Lower leg skin (tissue), 4 donors: ENCODE data around the gene KAT6B. TPM values are rescaled to one million over a fixed set of nuclear protein-coding genes. Genes with fewer than 3 reads are reported as not detected.

Source experiments
- DNase-seq, 2 donors: peaks; one replicate each; pipeline ENCODE4 v3.0.0-alpha.2; 2019; ENCODE audit warnings: low spot score in 2 of 2
- H3K4me3 ChIP-seq: fragments of 200-600 bp; sonication (generic); 2 replicates; pipeline ENCODE4 v1.5.1; 2017; ENCODE audit warnings: mild to moderate bottlenecking, low read depth; ENCODE audit not compliant: poor library complexity, severe bottlenecking
- CTCF ChIP-seq, 3 donors: fragments of 450-650 bp; IDR thresholded peaks; one replicate each; pipeline ENCODE4 v1.5.1; 2016; ENCODE audit warnings: antibody characterized with exemption in 3 of 3, mild to moderate bottlenecking in 3 of 3, moderate library complexity in 2 of 3
- POLR2A ChIP-seq, 2 donors: fragments of 450-650 bp; IDR thresholded peaks; one replicate each; pipeline ENCODE4 v1.6.1; 2016 to 2017; ENCODE audit warnings: antibody characterized with exemption in 2 of 2, mild to moderate bottlenecking in 1 of 2, moderate library complexity in 1 of 2
- WGBS, 2 donors: methylation state at CpG; one replicate each; pipeline ENCODE4 v1.1.5; 2018; 5-methylcytosine and 5-hydroxymethylcytosine counted together
- intact Hi-C: fragments of 100-400 bp; cut with DNase I; formaldehyde crosslinking; loops from one replicate; pipeline ENCODE4 v1.15.0; 2023; ENCODE audit warnings: low total_unique reads
- total RNA-seq, 4 donors: library from RNA; depleted of rRNA; stranded (reverse); fragments of >200 nt; gene quantifications; one replicate each; pipeline ENCODE4 v1.1.0, GENCODE V29; 2016

KAT6B gene
- total RNA-seq, 4 donors from 2014 or later: 17.2 to 40.1 (median 34.5) TPM

GRCh38 chr10:74975758-74976157 is 149.4 kb downstream of the KAT6B start:
- intact Hi-C loops: no loop called here
- H3K4me3 ChIP-seq: no peak overlapping the region
- 97% methylated on average over 9 of the region's 9 CpGs for WGBS, 2 donors
- TF ChIP-seq CTCF (IDR thresholded peaks at IDR 0.05) (no peak), POLR2A (IDR thresholded peaks at IDR 0.05) (no peak)
- DNase-seq: no peak

GRCh38 chr10:74976565-74976964 is 150.2 kb downstream of the KAT6B start:
- no peak for TF ChIP-seq POLR2A (IDR thresholded peaks at IDR 0.05)
- intact Hi-C loops: no loop called here
- DNase-seq: no peak
- no peak overlapping the region for H3K4me3 ChIP-seq
- 91 to 97% methylated on average over 6 of the region's 6 CpGs for WGBS, 2 donors

- intact Hi-C loops: no loop called here
- TF ChIP-seq POLR2A (IDR thresholded peaks at IDR 0.05) (no peak), CTCF (IDR thresholded peaks at IDR 0.05) (no peak)
- 90 to 95% methylated on average over 2 of the region's 2 CpGs for WGBS, 2 donors
- DNase-seq: no peak
- H3K4me3 ChIP-seq: no peak overlapping the region
These were observed 150.7 kb downstream of the KAT6B start for GRCh38 chr10:74977072-74977471.

- no peak overlapping the region for H3K4me3 ChIP-seq
- TF ChIP-seq CTCF (IDR thresholded peaks at IDR 0.05): no peak
- TF ChIP-seq POLR2A (IDR thresholded peaks at IDR 0.05): no peak
- WGBS, 2 donors: 86 to 91% methylated on average over 8 of the region's 8 CpGs
- intact Hi-C loops: no loop called here
- DNase-seq: no peak
These were observed 151.8 kb downstream of the KAT6B start for GRCh38 chr10:74977913-74978847.

- WGBS, 2 donors: 92% methylated on average over 5 of the region's 5 CpGs
- DNase-seq: no peak
- no peak overlapping the region for H3K4me3 ChIP-seq
- TF ChIP-seq CTCF (IDR thresholded peaks at IDR 0.05): no peak
- no peak for TF ChIP-seq POLR2A (IDR thresholded peaks at IDR 0.05)
- intact Hi-C loops: no loop called here
These were observed 155.6 kb downstream of the KAT6B start for GRCh38 chr10:74981831-74982633.

GRCh38 chr10:74982634-74982982 is 156.2 kb downstream of the KAT6B start:
- WGBS, 2 donors: 86 to 98% methylated on average over 2 of the region's 2 CpGs
- TF ChIP-seq CTCF (IDR thresholded peaks at IDR 0.05): no peak
- TF ChIP-seq POLR2A (IDR thresholded peaks at IDR 0.05): no peak
- no peak overlapping the region for H3K4me3 ChIP-seq
- intact Hi-C loops: no loop called here
- no peak for DNase-seq
